Gastroesophageal sphincter (tissue), 3 donors: ENCODE data around the gene UGT1A5.
"Not testable (repeated sequence)": the region's sequence is repeated elsewhere in the genome, so short reads cannot be mapped to it uniquely, and the experiment has no call there.

Experiments used
- CTCF ChIP-seq, 4 experiments: fragments of 200-600 bp in 2 of 4; fragments of 450-650 bp in 2 of 4; sonication (generic) in 1 of 4; IDR thresholded peaks; one replicate each; pipeline ENCODE4 v1.5.1; 2017 to 2019; ENCODE audit warnings: antibody characterized with exemption in 4 of 4, mild to moderate bottlenecking in 2 of 4, moderate library complexity in 2 of 4
- EP300 ChIP-seq: sonication (generic); formaldehyde crosslinking; IDR thresholded peaks from one replicate; pipeline ENCODE4 v1.6.1; 2017; ENCODE audit warnings: antibody characterized with exemption, mild to moderate bottlenecking

GRCh38 chr2:233750689-233751088 is 38.0 kb downstream of the UGT1A5 start:
- not testable (repeated sequence) for TF ChIP-seq CTCF (IDR thresholded peaks at IDR 0.05); EP300
